Transverse colon (tissue), 4 donors: ENCODE data around the gene MBD5. TPM values are rescaled to one million over a fixed set of nuclear protein-coding genes. Genes with fewer than 3 reads are reported as not detected.
"Not testable (repeated sequence)": the region's sequence is repeated elsewhere in the genome, so short reads cannot be mapped to it uniquely, and the experiment has no call there.

Experiments
- DNase-seq: peaks from one replicate; pipeline ENCODE4 v3.0.0-alpha.2; 2019
- H3K27ac ChIP-seq, 4 donors: fragments of 200-600 bp; sonication (generic); 2 replicates each; pipeline ENCODE4 v1.5.1; 2016 to 2018; ENCODE audit warnings: inconsistent platforms in 4 of 4
- H3K27me3 ChIP-seq: fragments of 200-600 bp; sonication (generic); 2 replicates; pipeline ENCODE4 v1.5.1; 2017; ENCODE audit warnings: inconsistent platforms
- H3K36me3 ChIP-seq, 4 donors: fragments of 200-600 bp; sonication (generic); 2 replicates each; pipeline ENCODE4 v1.5.1; 2017 to 2019; ENCODE audit warnings: inconsistent platforms in 4 of 4
- H3K4me1 ChIP-seq, 4 donors: fragments of 200-600 bp; sonication (generic); 2 replicates each; pipeline ENCODE4 v1.5.1; 2017 to 2020; ENCODE audit warnings: inconsistent platforms in 4 of 4
- H3K4me3 ChIP-seq, 4 donors: fragments of 200-600 bp; sonication (generic); 1 replicate in 1 of 4; 2 replicates in 3 of 4; pipeline versions ENCODE4 v1.5.1 to v1.6.1; 2017 to 2019; ENCODE audit warnings: inconsistent platforms in 4 of 4
- H3K9me3 ChIP-seq, 2 donors: fragments of 200-600 bp; sonication (generic); 2 replicates each; pipeline ENCODE4 v1.5.1; 2017 to 2019; ENCODE audit warnings: inconsistent platforms in 2 of 2
- CTCF ChIP-seq, 5 experiments: fragments of 200-600 bp in 3 of 5; fragments of 450-650 bp in 2 of 5; sonication (generic) in 3 of 5; IDR thresholded peaks; 1 replicate in 2 of 5; 2 replicates in 3 of 5; pipeline ENCODE4 v1.5.1; 2016 to 2017; ENCODE audit warnings: antibody characterized with exemption in 5 of 5, inconsistent platforms in 3 of 5, mild to moderate bottlenecking in 2 of 5, moderate library complexity in 1 of 5
- EP300 ChIP-seq: sonication (generic); formaldehyde crosslinking; IDR thresholded peaks from one replicate; pipeline ENCODE4 v1.6.1; 2017; ENCODE audit warnings: antibody characterized with exemption, low read depth
- POLR2A ChIP-seq: fragments of 450-650 bp; IDR thresholded peaks from one replicate; pipeline ENCODE4 v1.6.1; 2016; ENCODE audit warnings: antibody characterized with exemption, mild to moderate bottlenecking, moderate library complexity
- POLR2AphosphoS5 ChIP-seq, 3 donors: sonication (generic); formaldehyde crosslinking; IDR thresholded peaks; one replicate each; pipeline ENCODE4 v1.6.1; 2016; ENCODE audit warnings: antibody characterized with exemption in 3 of 3
- WGBS, 2 donors: methylation state at CpG; one replicate each; pipeline ENCODE4 v1.1.5; 2018; ENCODE audit warnings: low coverage in 1 of 2; 5-methylcytosine and 5-hydroxymethylcytosine counted together
- in situ Hi-C, 4 donors: fragments of 200-750 bp; cut with MboI; loops; one replicate each; pipeline versions ENCODE4 v1.15.0 to v1.15.1; 2017; ENCODE audit warnings: low sequenced_read_pairs in 3 of 4, low pct_ligation_motif_present in 1 of 4, low pct_unique_long_range_greater_than_20kb in 1 of 4
- intact Hi-C: fragments of 100-400 bp; cut with DNase I; formaldehyde crosslinking; loops from one replicate; pipeline ENCODE4 v1.15.1; 2023; ENCODE audit warnings: low total_unique reads
- total RNA-seq, 4 donors: library from RNA; depleted of rRNA; stranded (reverse); fragments of >200 nt; gene quantifications; one replicate each; pipeline ENCODE4 v1.1.0, GENCODE V29; 2016

MBD5 gene
- total RNA-seq, 4 donors from 2014 or later: 29.9 to 67.3 (median 52.6) TPM

DNA sequence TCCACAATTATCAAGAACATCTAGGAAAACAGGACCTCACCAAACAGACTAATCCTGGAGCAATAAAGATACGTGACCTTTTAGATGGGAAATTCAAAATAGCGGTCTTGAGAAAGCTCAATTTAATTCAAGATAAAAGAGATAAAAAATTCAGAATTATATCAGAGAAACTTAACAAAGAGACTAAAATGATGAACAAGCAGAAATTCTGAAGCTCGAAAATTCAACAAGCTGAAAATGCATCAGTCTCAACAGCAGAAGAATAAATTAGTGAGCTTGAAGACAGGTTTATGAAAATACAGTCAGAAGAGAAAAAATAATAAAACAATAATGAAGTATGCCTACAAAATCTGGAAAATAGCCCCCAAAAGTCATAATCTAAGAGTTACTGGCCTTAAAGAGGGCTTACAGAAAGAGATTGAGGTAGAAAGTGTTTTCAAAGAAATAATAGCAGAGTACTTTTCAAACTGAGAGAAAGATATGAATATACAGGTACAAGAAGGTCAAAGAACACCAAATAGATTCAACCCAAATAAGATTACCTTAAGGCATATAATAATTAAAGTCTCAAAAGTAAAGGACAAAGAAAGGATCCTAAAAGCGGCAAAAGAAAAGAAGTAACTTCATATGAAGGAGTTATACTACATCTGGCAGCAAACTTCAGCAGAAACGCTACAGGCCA, 13.5 kb upstream of the MBD5 start:
- no peaks in the 10 kb centered on the region for H3K27me3 ChIP-seq
- no peak for DNase-seq
- H3K9me3 ChIP-seq: peaks cover 0 to 3% of the 10 kb centered on the region in 2 donors
- no peak for TF ChIP-seq POLR2A
- no peak for TF ChIP-seq POLR2AphosphoS5 (IDR thresholded peaks at IDR 0.05)
- TF ChIP-seq EP300: no peak
- TF ChIP-seq CTCF (IDR thresholded peaks at IDR 0.05): no peak
- 89 to 92% methylated on average over 5 of the region's 5 CpGs for WGBS, 2 donors
- H3K27ac ChIP-seq: peak overlapping the region in 2 of 4 donors; percentile 55 to 71
- peaks cover 0 to 5% (median 0%) of the 10 kb centered on the region in 4 donors for H3K4me1 ChIP-seq
- intact Hi-C loops: no loop called here
- no peak overlapping the region for H3K4me3 ChIP-seq
- H3K36me3 ChIP-seq: no peaks in the 10 kb centered on the region
- in situ Hi-C loops: no loop called here

- intact Hi-C loops, H3K4me1 ChIP-seq, H3K36me3 ChIP-seq, H3K9me3 ChIP-seq, H3K4me3 ChIP-seq, in situ Hi-C loops, H3K27me3 ChIP-seq: not testable (repeated sequence)
- H3K27ac ChIP-seq: peak overlapping the region in 2 of 4 donors; percentile 55 to 71
- DNase-seq: peak; percentile 10
- WGBS, 2 donors: 81 to 92% methylated on average over 6 to 7 of the region's 7 CpGs
Observed at GRCh38 chr2:148008411-148008810, 12.5 kb upstream of the MBD5 start.

GRCh38 chr2:148013876-148014275, 7.0 kb upstream of the MBD5 start:
- intact Hi-C loops: no loop called here
- 85 to 100% methylated on average over 1 to 2 of the region's 2 CpGs for WGBS, 2 donors
- TF ChIP-seq POLR2AphosphoS5 (IDR thresholded peaks at IDR 0.05) (no peak), CTCF (IDR thresholded peaks at IDR 0.05) (no peak), EP300 (no peak), POLR2A (no peak)
- Histone ChIP-seq H3K4me3 (no peak overlapping the region), H3K27ac (no peak overlapping the region), H3K4me1 (peaks cover 0 to 15% (median 4%) of the 10 kb centered on the region in 4 donors), H3K36me3 (no peaks in the 10 kb centered on the region), H3K27me3 (no peaks in the 10 kb centered on the region), H3K9me3 (no peaks in the 10 kb centered on the region)
- no peak for DNase-seq
- in situ Hi-C loops: no loop called here

DNA sequence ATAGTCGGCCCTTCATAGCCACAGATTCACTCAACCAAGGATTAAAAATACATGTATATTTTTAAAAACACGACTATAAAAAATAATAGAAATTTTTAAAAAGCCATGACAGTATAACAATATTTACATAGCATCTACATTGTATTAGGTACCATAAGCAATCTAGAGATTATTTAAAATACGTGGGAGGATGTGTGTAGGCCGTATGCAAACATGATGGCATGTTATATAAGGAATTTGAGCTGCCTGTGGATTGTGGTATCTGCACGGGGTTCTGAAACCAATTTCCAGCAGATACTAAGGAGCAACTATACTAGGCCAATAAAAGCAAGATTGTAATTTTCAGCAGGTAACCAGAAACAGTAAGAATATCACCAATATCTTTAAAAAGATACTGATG, 6.3 kb upstream of the MBD5 start:
- in situ Hi-C loops (no loop called here), intact Hi-C loops (no loop called here)
- 81 to 85% methylated on average over 5 of the region's 5 CpGs for WGBS, 2 donors
- Histone ChIP-seq H3K27me3 (no peaks in the 10 kb centered on the region), H3K27ac (no peak overlapping the region), H3K4me3 (no peak overlapping the region), H3K36me3 (no peaks in the 10 kb centered on the region), H3K4me1 (peaks cover 0 to 22% (median 12%) of the 10 kb centered on the region in 4 donors), H3K9me3 (no peaks in the 10 kb centered on the region)
- TF ChIP-seq POLR2A (no peak), POLR2AphosphoS5 (IDR thresholded peaks at IDR 0.05) (no peak), EP300 (no peak), CTCF (IDR thresholded peaks at IDR 0.05) (no peak)
- no peak for DNase-seq
